Stimulated activated CD8-positive, alpha-beta memory T cell treated with anti-CD3 and anti-CD28 coated beads, Interleukin-15, amount 100 ng/mL, for 1 hour (primary cell): Measurements from ENCODE around the gene GAB1.
"Not testable (repeated sequence)": the region's sequence is repeated elsewhere in the genome, so short reads cannot be mapped to it uniquely, and the experiment has no call there.

Experiments
- DNase-seq: peaks from one replicate; pipeline ENCODE4 v3.0.0-alpha.2; 2020; ENCODE audit warnings: low read depth

The GAB1 gene

GRCh38 chr4:143338313-143338712 lies 1.6 kb downstream of the GAB1 start:
- no peak for DNase-seq

- no peak for DNase-seq
Observed at GRCh38 chr4:143339497-143339896, 2.8 kb downstream of the GAB1 start.

- DNase-seq, result no peak
Observed at GRCh38 chr4:143341186-143341755, 4.6 kb downstream of the GAB1 start.

- DNase-seq, result no peak
Observed at GRCh38 chr4:143343276-143343831, 6.7 kb downstream of the GAB1 start.

GRCh38 chr4:143344041-143344440 lies 7.4 kb downstream of the GAB1 start:
- no peak for DNase-seq

GRCh38 chr4:143344774-143345173 lies 8.1 kb downstream of the GAB1 start:
- no peak for DNase-seq

- no peak for DNase-seq
Observed at GRCh38 chr4:143345356-143345755, 8.7 kb downstream of the GAB1 start.

- no peak for DNase-seq
Observed at GRCh38 chr4:143346206-143346605, 9.5 kb downstream of the GAB1 start.

- DNase-seq, result no peak
Observed at GRCh38 chr4:143347484-143348111, 10.9 kb downstream of the GAB1 start.

GRCh38 chr4:143348233-143349077 lies 11.8 kb downstream of the GAB1 start:
- DNase-seq, result no peak

GRCh38 chr4:143349858-143350527 lies 13.3 kb downstream of the GAB1 start:
- DNase-seq, result not testable (repeated sequence)

GRCh38 chr4:143351149-143351691 lies 14.5 kb downstream of the GAB1 start:
- DNase-seq, result no peak

GRCh38 chr4:143351774-143352451 lies 15.2 kb downstream of the GAB1 start:
- no peak for DNase-seq

GRCh38 chr4:143352720-143353119 lies 16.0 kb downstream of the GAB1 start:
- DNase-seq, result no peak

- DNase-seq, result no peak
Observed at GRCh38 chr4:143353797-143354196, 17.1 kb downstream of the GAB1 start.

- no peak for DNase-seq
Observed at GRCh38 chr4:143354990-143355389, 18.3 kb downstream of the GAB1 start.

GRCh38 chr4:143355540-143356217 lies 19.0 kb downstream of the GAB1 start:
- DNase-seq, result no peak

GRCh38 chr4:143356493-143356892 lies 19.8 kb downstream of the GAB1 start:
- DNase-seq, result no peak

GRCh38 chr4:143357161-143357845 lies 20.6 kb downstream of the GAB1 start:
- DNase-seq, result no peak

- DNase-seq, result no peak
Observed at GRCh38 chr4:143358419-143358818, 21.7 kb downstream of the GAB1 start.
